ENCODE results near the gene TSC22D2. TPM values are rescaled to one million over a fixed set of nuclear protein-coding genes. Genes with fewer than 3 reads are reported as not detected.

The TSC22D2 gene
- total RNA-seq, 1 experiment from 2014 or later = 26.5 TPM

- H3K23ac ChIP-seq (ENCODE audit: insufficient read length, low read depth, low read length) = no peak overlapping the region
- no peak overlapping the region for H2AFZ ChIP-seq (ENCODE audit: low read length)
- no peaks in the 10 kb centered on the region for H3K27me3 ChIP-seq (ENCODE audit: insufficient read depth, low read length)
- TF ChIP-seq CTCF (conservative IDR thresholded peaks at IDR 0.05) = no peak
- H3K9ac ChIP-seq (ENCODE audit: extremely low read depth, insufficient read length, low read length) = no peak overlapping the region
- Mint-ChIP-seq H3K4me1 (peaks cover 4 to 5% of the 10 kb centered on the region in 2 experiments; a peak in 3 of 4 replicates), H3K4me3 (no peak overlapping the region), H3K27ac (no peak overlapping the region), H3K9me3 (no peaks in the 10 kb centered on the region; a peak in 1 of 5 replicates), H3K36me3 (ENCODE audit: insufficient read depth in 1 of 3, low read depth in 3 of 3) (no peaks in the 10 kb centered on the region), H3K27me3 (ENCODE audit: low read depth) (no peaks in the 10 kb centered on the region)
- H4K91ac ChIP-seq (ENCODE audit: insufficient read length, low read depth, low read length) = no peak overlapping the region
- no peak overlapping the region for H3K18ac ChIP-seq (ENCODE audit: insufficient read length, low read depth, low read length)
- H2AK5ac ChIP-seq (ENCODE audit: insufficient read length, low read length) = no peak overlapping the region
- no peaks in the 10 kb centered on the region for H3K23me2 ChIP-seq (ENCODE audit: insufficient read length, low read depth, low read length, poor library complexity, severe bottlenecking)
- H3K4me1 ChIP-seq (ENCODE audit: insufficient read depth, low read length) = no peaks in the 10 kb centered on the region; the same call in 1 of the 2 replicates
- H2BK5ac ChIP-seq (ENCODE audit: insufficient read length, low read length) = no peak overlapping the region
- H3K79me2 ChIP-seq (ENCODE audit: insufficient read depth, low read length) = no peaks in the 10 kb centered on the region
- no peaks in the 10 kb centered on the region for H3K79me1 ChIP-seq (ENCODE audit: insufficient read depth, low read depth, low read length, poor library complexity, severe bottlenecking)
- no peak overlapping the region for H3K56ac ChIP-seq (ENCODE audit: insufficient read length, low read depth, low read length)
- H2BK12ac ChIP-seq (ENCODE audit: insufficient read length, low read depth, low read length) = no peak overlapping the region
- H3K9me3 ChIP-seq (ENCODE audit: control insufficient read depth, low read depth, low read length) = no peaks in the 10 kb centered on the region
- whole genome bisulfite sequencing (ENCODE audit: extremely low coverage, insufficient read length, low lambda C conversion rate) = no CpG with 5 or more reads among the region's 1 CpG
- no peak overlapping the region for H3T11ph ChIP-seq (ENCODE audit: low read length)
- H3K27ac ChIP-seq (ENCODE audit: insufficient read length, low read depth, low read length) = no peak overlapping the region
- H4K20me1 ChIP-seq (ENCODE audit: control insufficient read depth, insufficient read depth, insufficient read length) = no peaks in the 10 kb centered on the region
- H4K5ac ChIP-seq (ENCODE audit: insufficient read length, low read depth, low read length) = no peak overlapping the region
- no peak overlapping the region for H3K4me2 ChIP-seq (ENCODE audit: insufficient read depth, insufficient read length, low read length)
- H2BK120ac ChIP-seq (ENCODE audit: low read depth, low read length, poor library complexity, severe bottlenecking) = no peak overlapping the region
- DNase-seq = no peak
- H2BK15ac ChIP-seq (ENCODE audit: low read depth, low read length) = no peak overlapping the region
- H4K8ac ChIP-seq (replicated peaks; ENCODE audit: insufficient read length, low read depth, low read length) = no peak overlapping the region
- H3K14ac ChIP-seq (ENCODE audit: insufficient read depth, low read length) = no peak overlapping the region
- H3K4ac ChIP-seq (ENCODE audit: low read depth, low read length) = no peak overlapping the region
- H2BK20ac ChIP-seq (ENCODE audit: low read depth, low read length, poor library complexity, severe bottlenecking) = no peak overlapping the region
Measured at GRCh38 chr3:150396491-150396890, 11.6 kb upstream of the TSC22D2 start.

Data from H9 (cell line).